HEK293 (cell line): ENCODE data around the gene MAML3.
A peak's percentile ranks its signal among the peaks of the same experiment; 100 is the strongest.

Source experiments
- CTCF ChIA-PET: fragments of 350-600 bp; formaldehyde crosslinking; extraction: SDS; loops from one replicate; lab custom pipeline; 2021; ENCODE audit warnings: antibody characterized with exemption; lab: Yijun Ruan, JAX
- POLR2A ChIA-PET: fragments of 300-600 bp; formaldehyde crosslinking; extraction: SDS; loops from one replicate; lab custom pipeline; 2020; ENCODE audit warnings: antibody characterized with exemption, inconsistent platforms; lab: Yijun Ruan, JAX
- H3K27ac ChIP-seq: fragments of 200-500 bp; sonication (Bioruptor generic); 2 replicates; pipeline ENCODE4 v1.5.1; 2014; ENCODE audit warnings: low read depth, low read length, control low read depth, inconsistent platforms; ENCODE audit errors: extremely low read depth
- H3K36me3 ChIP-seq, 2 experiments: fragments of 200-500 bp in 1 of 2; sonication (Bioruptor generic) in 1 of 2; 1 replicate in 1 of 2; 2 replicates in 1 of 2; pipeline ENCODE4 v1.5.1; 2014 to 2017; ENCODE audit warnings: inconsistent platforms in 2 of 2, low read length in 2 of 2; ENCODE audit not compliant: control insufficient read depth in 2 of 2, insufficient read depth in 1 of 2
- H3K4me1 ChIP-seq: fragments of 200-500 bp; sonication (Bioruptor generic); 2 replicates; pipeline ENCODE4 v1.5.1; 2014; ENCODE audit warnings: mild to moderate bottlenecking, low read length, inconsistent platforms; ENCODE audit not compliant: control insufficient read depth, insufficient read depth
- H3K4me3 ChIP-seq: 2 replicates; pipeline ENCODE4 v1.5.1; 2011; ENCODE audit warnings: low read depth, mild to moderate bottlenecking, control low read depth, low read length, moderate library complexity
- H3K9me3 ChIP-seq: fragments of 200-500 bp; sonication (Bioruptor generic); 2 replicates; pipeline ENCODE4 v1.5.1; 2014; ENCODE audit warnings: low read depth, low read length, inconsistent platforms; ENCODE audit not compliant: control insufficient read depth, insufficient read depth
- BCL11A ChIP-seq: fragments of 450-650 bp; formaldehyde crosslinking; IDR thresholded peaks from 2 replicates; pipeline ENCODE4 v1.5.1; 2016; ENCODE audit warnings: low read depth, missing biosample characterization, missing genetic modification characterization
- BCL11B ChIP-seq: fragments of 450-650 bp; formaldehyde crosslinking; IDR thresholded peaks from 2 replicates; pipeline ENCODE4 v1.5.1; 2016; ENCODE audit warnings: low read depth, missing biosample characterization, missing genetic modification characterization
- EGR2 ChIP-seq: fragments of 450-650 bp; formaldehyde crosslinking; IDR thresholded peaks from 2 replicates; pipeline ENCODE4 v1.5.1; 2016; ENCODE audit warnings: low read depth, missing biosample characterization, missing genetic modification characterization
- KLF8 ChIP-seq: fragments of 450-650 bp; formaldehyde crosslinking; IDR thresholded peaks from 2 replicates; pipeline ENCODE4 v1.5.1; 2016; ENCODE audit warnings: missing biosample characterization, missing genetic modification characterization
- MEIS1 ChIP-seq: sonication (generic); formaldehyde crosslinking; IDR thresholded peaks from 2 replicates; pipeline ENCODE4 v1.8.1; 2022; ENCODE audit warnings: missing genetic modification reagents, mild to moderate bottlenecking, borderline replicate concordance
- MZF1 ChIP-seq: fragments of 450-650 bp; formaldehyde crosslinking; IDR thresholded peaks from 2 replicates; pipeline ENCODE4 v1.5.1; 2017; ENCODE audit warnings: missing biosample characterization, missing genetic modification characterization, borderline replicate concordance
- OVOL3 ChIP-seq: fragments of 450-650 bp; formaldehyde crosslinking; IDR thresholded peaks from 2 replicates; pipeline ENCODE4 v1.5.1; 2016; ENCODE audit warnings: missing biosample characterization, missing genetic modification characterization
- ZBTB17 ChIP-seq: fragments of 450-650 bp; formaldehyde crosslinking; IDR thresholded peaks from 2 replicates; pipeline ENCODE4 v1.5.1; 2016; ENCODE audit warnings: missing biosample characterization, missing genetic modification characterization
- ZFP37 ChIP-seq: fragments of 450-650 bp; formaldehyde crosslinking; IDR thresholded peaks from 2 replicates; pipeline ENCODE4 v1.5.1; 2016; ENCODE audit warnings: missing biosample characterization, missing genetic modification characterization
- ZFP69B ChIP-seq: fragments of 450-650 bp; formaldehyde crosslinking; IDR thresholded peaks from 2 replicates; pipeline ENCODE4 v1.5.1; 2016; ENCODE audit warnings: missing biosample characterization, missing genetic modification characterization
- ZNF112 ChIP-seq: fragments of 450-650 bp; formaldehyde crosslinking; IDR thresholded peaks from 2 replicates; pipeline ENCODE4 v1.5.0; 2017; ENCODE audit warnings: missing biosample characterization, missing genetic modification characterization
- ZNF184 ChIP-seq: fragments of 450-650 bp; IDR thresholded peaks from 2 replicates; pipeline ENCODE4 v1.5.1; 2018; ENCODE audit warnings: missing biosample characterization, mild to moderate bottlenecking, missing genetic modification characterization
- ZNF202 ChIP-seq: fragments of 450-650 bp; formaldehyde crosslinking; IDR thresholded peaks from 2 replicates; pipeline ENCODE4 v1.5.1; 2016; ENCODE audit warnings: missing biosample characterization, missing genetic modification characterization, borderline replicate concordance
- ZNF211 ChIP-seq: fragments of 450-650 bp; formaldehyde crosslinking; IDR thresholded peaks from 2 replicates; pipeline ENCODE4 v1.5.1; 2016; ENCODE audit warnings: low read depth, missing biosample characterization, missing genetic modification characterization
- ZNF24 ChIP-seq: fragments of 450-650 bp; formaldehyde crosslinking; IDR thresholded peaks from 2 replicates; pipeline ENCODE4 v1.5.1; 2016; ENCODE audit warnings: missing biosample characterization, missing genetic modification characterization
- ZNF274 ChIP-seq, 2 experiments: fragments of 200-500 bp in 1 of 2; fragments of 450-650 bp in 1 of 2; sonication (Bioruptor generic) in 1 of 2; formaldehyde crosslinking in 1 of 2; IDR thresholded peaks; 2 replicates each; pipeline versions ENCODE4 v1.5.1 to v1.6.1; 2014 to 2016; ENCODE audit warnings: borderline replicate concordance in 1 of 2, inconsistent platforms in 1 of 2, low read length in 1 of 2, missing biosample characterization in 1 of 2, missing genetic modification characterization in 1 of 2
- ZNF335 ChIP-seq: fragments of 450-650 bp; formaldehyde crosslinking; conservative IDR thresholded peaks from 2 replicates; pipeline ENCODE4 v1.5.1; 2016; ENCODE audit warnings: missing biosample characterization, missing genetic modification characterization
- ZNF350 ChIP-seq: fragments of 450-650 bp; formaldehyde crosslinking; IDR thresholded peaks from 2 replicates; pipeline ENCODE4 v1.5.0; 2017; ENCODE audit warnings: missing biosample characterization, mild to moderate bottlenecking, missing genetic modification characterization
- ZNF521 ChIP-seq: fragments of 450-650 bp; formaldehyde crosslinking; IDR thresholded peaks from 2 replicates; pipeline ENCODE4 v1.5.1; 2017; ENCODE audit warnings: missing biosample characterization, mild to moderate bottlenecking, missing genetic modification characterization
- ZNF529 ChIP-seq: fragments of 450-650 bp; formaldehyde crosslinking; IDR thresholded peaks from 2 replicates; pipeline ENCODE4 v1.5.1; 2017; ENCODE audit warnings: missing genetic modification characterization, missing biosample characterization; ENCODE audit not compliant: insufficient replicate concordance
- ZNF626 ChIP-seq: fragments of 450-650 bp; sonication (Bioruptor Pico); formaldehyde crosslinking; IDR thresholded peaks from 2 replicates; pipeline ENCODE4 v1.5.1; 2018; ENCODE audit warnings: missing biosample characterization, missing genetic modification characterization, inconsistent platforms
- ZNF629 ChIP-seq: fragments of 450-650 bp; formaldehyde crosslinking; IDR thresholded peaks from 2 replicates; pipeline ENCODE4 v1.5.1; 2017; ENCODE audit warnings: missing biosample characterization, missing genetic modification characterization
- ZNF654 ChIP-seq: fragments of 450-650 bp; formaldehyde crosslinking; IDR thresholded peaks from 2 replicates; pipeline ENCODE4 v1.5.1; 2016; ENCODE audit warnings: low read depth, missing biosample characterization, missing genetic modification characterization
- ZNF707 ChIP-seq: fragments of 450-650 bp; formaldehyde crosslinking; IDR thresholded peaks from 2 replicates; pipeline ENCODE4 v1.5.1; 2016; ENCODE audit warnings: missing biosample characterization, missing genetic modification characterization
- ZNF792 ChIP-seq: fragments of 450-650 bp; formaldehyde crosslinking; IDR thresholded peaks from 2 replicates; pipeline ENCODE4 v1.5.1; 2016; ENCODE audit warnings: missing biosample characterization, missing genetic modification characterization
- TF ChIP-seq, protein P1 (sequence below): fragments of 450-650 bp; formaldehyde crosslinking; IDR thresholded peaks from 2 replicates; pipeline ENCODE4 v1.5.1; 2016; ENCODE audit warnings: missing biosample characterization, missing genetic modification characterization
- TF ChIP-seq, protein P2 (sequence below): fragments of 450-650 bp; formaldehyde crosslinking; IDR thresholded peaks from 2 replicates; pipeline ENCODE4 v1.5.1; 2017; ENCODE audit warnings: missing biosample characterization, missing genetic modification characterization
- TF ChIP-seq, protein P3 (sequence below): fragments of 450-650 bp; formaldehyde crosslinking; IDR thresholded peaks from 2 replicates; pipeline ENCODE4 v1.5.1; 2016; ENCODE audit warnings: missing biosample characterization, missing genetic modification characterization

MAML3 gene

DNA sequence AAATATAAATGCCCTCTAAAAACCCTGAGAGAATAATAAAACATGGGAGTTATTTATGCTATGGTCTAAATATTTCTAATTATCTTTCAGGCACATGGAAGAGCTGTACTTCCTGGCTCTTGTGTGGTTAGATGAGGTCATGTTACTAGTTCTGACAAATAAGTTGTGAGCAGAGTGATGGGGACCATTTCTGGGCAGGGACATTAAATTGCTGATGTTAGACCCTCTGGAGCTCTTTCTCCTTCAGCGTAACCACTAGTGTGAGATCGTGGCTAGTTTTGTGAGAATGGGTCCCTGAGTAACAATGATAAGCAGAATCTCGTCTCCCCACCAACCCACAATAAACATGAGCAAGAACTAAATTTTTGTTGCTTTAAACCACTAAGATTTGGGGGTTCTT, 108.0 kb downstream of the MAML3 start:
- ChIA-PET POLR2A (interaction anchor here (0.6 kb wide), 1 partner anchor 381 kb away, joined by 3 read pairs; no protein-coding TSS in a partner anchor), CTCF (no interaction called here)
- H3K4me1 ChIP-seq, result peaks cover 7% of the 10 kb centered on the region; the same call in 1 of the 2 replicates

DNA sequence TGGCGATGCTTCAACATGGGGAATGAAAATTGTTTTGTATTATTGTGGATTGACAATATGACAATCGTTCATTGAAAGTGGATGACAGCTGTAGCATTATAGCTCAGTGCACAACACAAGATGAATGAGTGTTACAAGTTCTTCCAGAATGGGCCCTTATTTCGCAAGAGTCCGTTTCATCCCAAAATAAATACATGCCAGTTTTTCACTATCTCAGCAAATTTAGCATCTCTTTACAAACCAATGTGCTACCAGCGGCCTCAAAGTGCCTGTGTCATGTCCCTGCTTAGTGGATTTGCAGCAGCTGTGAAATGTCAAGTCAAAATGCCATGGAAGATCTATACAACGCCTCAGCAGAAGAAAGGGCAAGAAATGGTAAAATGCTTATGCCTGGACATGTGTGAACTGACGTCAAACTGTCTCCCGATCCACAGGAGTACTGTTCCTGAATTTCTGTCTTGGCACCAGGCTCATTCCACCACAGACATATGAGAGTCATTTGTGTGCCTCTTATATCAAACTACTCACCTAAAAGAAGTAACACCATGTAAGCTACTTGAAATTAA, 109.6 kb downstream of the MAML3 start:
- Histone ChIP-seq H3K4me3 (no peak overlapping the region), H3K27ac (no peak overlapping the region), H3K36me3 (no peaks in the 10 kb centered on the region), H3K9me3 (no peaks in the 10 kb centered on the region), H3K4me1 (peaks cover 7% of the 10 kb centered on the region; the same call in 1 of the 2 replicates)
- TF ChIP-seq ZNF274 (IDR thresholded peaks at IDR 0.05; ENCODE audit: low read length), result no peak
- TF ChIP-seq ZNF274 (tag by site-specific recombination; IDR thresholded peaks at IDR 0.05; ENCODE audit: borderline replicate concordance), result no peak
- TF ChIP-seq, protein P1, sequence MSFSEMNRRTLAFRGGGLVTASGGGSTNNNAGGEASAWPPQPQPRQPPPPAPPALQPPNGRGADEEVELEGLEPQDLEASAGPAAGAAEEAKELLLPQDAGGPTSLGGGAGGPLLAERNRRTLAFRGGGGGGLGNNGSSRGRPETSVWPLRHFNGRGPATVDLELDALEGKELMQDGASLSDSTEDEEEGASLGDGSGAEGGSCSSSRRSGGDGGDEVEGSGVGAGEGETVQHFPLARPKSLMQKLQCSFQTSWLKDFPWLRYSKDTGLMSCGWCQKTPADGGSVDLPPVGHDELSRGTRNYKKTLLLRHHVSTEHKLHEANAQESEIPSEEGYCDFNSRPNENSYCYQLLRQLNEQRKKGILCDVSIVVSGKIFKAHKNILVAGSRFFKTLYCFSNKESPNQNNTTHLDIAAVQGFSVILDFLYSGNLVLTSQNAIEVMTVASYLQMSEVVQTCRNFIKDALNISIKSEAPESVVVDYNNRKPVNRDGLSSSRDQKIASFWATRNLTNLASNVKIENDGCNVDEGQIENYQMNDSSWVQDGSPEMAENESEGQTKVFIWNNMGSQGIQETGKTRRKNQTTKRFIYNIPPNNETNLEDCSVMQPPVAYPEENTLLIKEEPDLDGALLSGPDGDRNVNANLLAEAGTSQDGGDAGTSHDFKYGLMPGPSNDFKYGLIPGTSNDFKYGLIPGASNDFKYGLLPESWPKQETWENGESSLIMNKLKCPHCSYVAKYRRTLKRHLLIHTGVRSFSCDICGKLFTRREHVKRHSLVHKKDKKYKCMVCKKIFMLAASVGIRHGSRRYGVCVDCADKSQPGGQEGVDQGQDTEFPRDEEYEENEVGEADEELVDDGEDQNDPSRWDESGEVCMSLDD (tag by site-specific recombination), result no peak
- no peak for TF ChIP-seq MEIS1
- no peak for TF ChIP-seq BCL11B (tag by site-specific recombination)
- no peak for TF ChIP-seq MZF1 (tag by site-specific recombination)
- TF ChIP-seq ZNF112, result no peak
- TF ChIP-seq KLF8 (tag by site-specific recombination), result no peak
- TF ChIP-seq ZNF792 (tag by site-specific recombination), result no peak
- no peak for TF ChIP-seq ZNF529 (tag by site-specific recombination)
- TF ChIP-seq OVOL3 (tag by site-specific recombination), result no peak
- TF ChIP-seq ZNF24 (tag by site-specific recombination), result no peak
- no peak for TF ChIP-seq ZBTB17
- TF ChIP-seq, protein P2, sequence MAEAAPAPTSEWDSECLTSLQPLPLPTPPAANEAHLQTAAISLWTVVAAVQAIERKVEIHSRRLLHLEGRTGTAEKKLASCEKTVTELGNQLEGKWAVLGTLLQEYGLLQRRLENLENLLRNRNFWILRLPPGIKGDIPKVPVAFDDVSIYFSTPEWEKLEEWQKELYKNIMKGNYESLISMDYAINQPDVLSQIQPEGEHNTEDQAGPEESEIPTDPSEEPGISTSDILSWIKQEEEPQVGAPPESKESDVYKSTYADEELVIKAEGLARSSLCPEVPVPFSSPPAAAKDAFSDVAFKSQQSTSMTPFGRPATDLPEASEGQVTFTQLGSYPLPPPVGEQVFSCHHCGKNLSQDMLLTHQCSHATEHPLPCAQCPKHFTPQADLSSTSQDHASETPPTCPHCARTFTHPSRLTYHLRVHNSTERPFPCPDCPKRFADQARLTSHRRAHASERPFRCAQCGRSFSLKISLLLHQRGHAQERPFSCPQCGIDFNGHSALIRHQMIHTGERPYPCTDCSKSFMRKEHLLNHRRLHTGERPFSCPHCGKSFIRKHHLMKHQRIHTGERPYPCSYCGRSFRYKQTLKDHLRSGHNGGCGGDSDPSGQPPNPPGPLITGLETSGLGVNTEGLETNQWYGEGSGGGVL (tag by site-specific recombination), result no peak
- ChIA-PET CTCF (no interaction called here), POLR2A (no interaction called here)

More for the DNA sequence above, 108.0 kb downstream of the MAML3 start:
- no peaks in the 10 kb centered on the region for H3K36me3 ChIP-seq
- no peak overlapping the region for H3K27ac ChIP-seq
- TF ChIP-seq ZNF211 (tag by site-specific recombination) (no peak), ZNF335 (peak; percentile 43; the same call in 1 of the 2 replicates)
- no peaks in the 10 kb centered on the region for H3K9me3 ChIP-seq
- H3K4me3 ChIP-seq, result no peak overlapping the region

DNA sequence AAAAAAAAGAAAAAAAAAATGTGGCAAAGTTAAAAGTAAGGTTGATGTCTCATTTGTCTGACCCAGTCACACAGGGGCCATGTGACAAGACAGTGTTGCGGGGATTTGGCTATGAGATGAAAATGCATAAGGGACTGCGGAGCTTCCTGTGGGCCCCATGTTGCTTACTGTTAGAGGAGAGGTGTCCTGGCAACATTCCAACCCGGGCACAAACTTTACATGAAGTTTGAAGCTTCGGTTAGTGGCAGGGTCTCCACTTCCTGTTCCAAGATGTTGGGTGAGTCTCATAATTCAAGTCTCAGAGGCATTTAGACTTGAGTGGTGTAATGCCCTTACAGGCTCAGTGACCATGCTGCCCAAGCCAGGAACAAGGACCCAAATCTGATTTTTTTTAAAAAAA, 111.3 kb downstream of the MAML3 start:
- ChIA-PET POLR2A (no interaction called here), CTCF (no interaction called here)
- Histone ChIP-seq H3K4me3 (no peak overlapping the region), H3K36me3 (no peaks in the 10 kb centered on the region), H3K27ac (no peak overlapping the region), H3K4me1 (peaks cover 7% of the 10 kb centered on the region; the same call in 1 of the 2 replicates), H3K9me3 (no peaks in the 10 kb centered on the region)
- TF ChIP-seq ZNF521 (no peak), ZFP37 (tag by site-specific recombination) (no peak), ZFP69B (tag by site-specific recombination) (no peak), EGR2 (no peak), ZNF654 (tag by site-specific recombination) (no peak), ZNF24 (tag by site-specific recombination) (no peak), ZNF350 (no peak), ZNF626 (no peak), ZNF629 (tag by site-specific recombination) (no peak), ZNF202 (tag by site-specific recombination) (no peak), BCL11A (tag by site-specific recombination) (no peak), ZNF184 (no peak), ZNF707 (tag by site-specific recombination) (no peak)
- TF ChIP-seq, protein P3, sequence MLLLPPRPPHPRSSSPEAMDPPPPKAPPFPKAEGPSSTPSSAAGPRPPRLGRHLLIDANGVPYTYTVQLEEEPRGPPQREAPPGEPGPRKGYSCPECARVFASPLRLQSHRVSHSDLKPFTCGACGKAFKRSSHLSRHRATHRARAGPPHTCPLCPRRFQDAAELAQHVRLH (tag by site-specific recombination), result no peak
